Right ventricle myocardium superior (tissue), 1 donor: ENCODE measurements around the gene PKP2. TPM values are rescaled to one million over a fixed set of nuclear protein-coding genes. Genes with fewer than 3 reads are reported as not detected.

Source experiments
- ATAC-seq: fragments of 200-7000 bp; cut with Tn5 transposase; one replicate; pipeline ENCODE4 v1.9.1; 2020; ENCODE audit warnings: mild to moderate bottlenecking; ENCODE audit not compliant: poor library complexity
- DNase-seq: peaks from one replicate; pipeline ENCODE4 v3.0.0-alpha.2; 2020
- intact Hi-C: fragments of 100-400 bp; cut with DNase I; formaldehyde crosslinking; loops from one replicate; pipeline ENCODE4 v1.11.2; 2022
- long read RNA-seq: library from polyadenylated mRNA; unstranded; transcript quantifications from one replicate; pipeline ENCODE4 v2.0.0, GENCODE V29; 2021
- total RNA-seq: library from RNA; stranded (reverse); fragmentation: NEBNext Ultra II Directional; extraction: Animal tissue kit (Norgen Biotek cat#: 25700); gene quantifications from one replicate; pipeline ENCODE4 v1.2.1, GENCODE V29; 2021
- donor health status: DM: no; HTN: yes; CAD: no; lungs with severe emphysema.

The PKP2 gene
- total RNA-seq, result 400 TPM
- long read RNA-seq, full-length matches to known transcripts, result 684 of 1,104 reads
- long read RNA-seq, partial matches to known transcripts, result 339 of 1,104 reads
- long read RNA-seq, other reads (novel, unspliced or antisense), result 81 of 1,104 reads

- ATAC-seq (peak; percentile 84), DNase-seq (peak; percentile 67)
- intact Hi-C loops, result no loop called here
Measured at GRCh38 chr12:32896432-32897280, at the start of gene PKP2. Gene PKP2 (minus strand): TSS chr12:32896777. CDS start chr12:32896731, 46 bp downstream.

- intact Hi-C loops, result no loop called here
Measured at GRCh38 chr12:32944195-32944594, 47.6 kb upstream of the PKP2 start.

GRCh38 chr12:32939801-32940200 is 43.2 kb upstream of the PKP2 start:
- intact Hi-C loops, result no loop called here
- ATAC-seq (no peak), DNase-seq (no peak)

More at GRCh38 chr12:32944195-32944594, 47.6 kb upstream of the PKP2 start:
- no peak for ATAC-seq
- no peak for DNase-seq

- ATAC-seq (no peak), DNase-seq (no peak)
- intact Hi-C loops, result no loop called here
Measured at GRCh38 chr12:32926963-32927362, 30.4 kb upstream of the PKP2 start.

- ATAC-seq, result no peak
- DNase-seq, result no peak
- intact Hi-C loops, result no loop called here
Measured at GRCh38 chr12:32926356-32926755, 29.8 kb upstream of the PKP2 start.

- no peak for DNase-seq
- intact Hi-C loops, result no loop called here
- no peak for ATAC-seq
Measured at GRCh38 chr12:32922546-32923297, 26.1 kb upstream of the PKP2 start.

GRCh38 chr12:32921397-32921796 is 24.8 kb upstream of the PKP2 start:
- no peak for ATAC-seq
- intact Hi-C loops, result no loop called here
- DNase-seq, result no peak

- intact Hi-C loops, result no loop called here
- DNase-seq (no peak), ATAC-seq (no peak)
Measured at GRCh38 chr12:32920506-32921085, 24.0 kb upstream of the PKP2 start.

- no peak for DNase-seq
- intact Hi-C loops, result loop anchor here (2.0 kb wide), 1 partner anchor 162 kb away; no protein-coding TSS in a partner anchor
- ATAC-seq, result peak; percentile 88
Measured at GRCh38 chr12:32918890-32919801, 22.6 kb upstream of the PKP2 start.

- intact Hi-C loops, result no loop called here
- ATAC-seq (no peak), DNase-seq (no peak)
Measured at GRCh38 chr12:32917094-32917611, 20.6 kb upstream of the PKP2 start.

GRCh38 chr12:32907898-32908476 is 11.4 kb upstream of the PKP2 start:
- DNase-seq (no peak), ATAC-seq (no peak)
- intact Hi-C loops, result no loop called here

GRCh38 chr12:32907166-32907565 is 10.6 kb upstream of the PKP2 start:
- ATAC-seq, result no peak
- intact Hi-C loops, result no loop called here
- DNase-seq, result no peak

GRCh38 chr12:32906399-32907165 is 10.0 kb upstream of the PKP2 start:
- intact Hi-C loops, result no loop called here
- ATAC-seq, result no peak
- DNase-seq, result no peak

- intact Hi-C loops, result no loop called here
- no peak for DNase-seq
- peak; percentile 42 for ATAC-seq
Measured at GRCh38 chr12:32903763-32904162, 7.2 kb upstream of the PKP2 start.

GRCh38 chr12:32903318-32903717 is 6.7 kb upstream of the PKP2 start:
- DNase-seq (no peak), ATAC-seq (no peak)
- intact Hi-C loops, result no loop called here

GRCh38 chr12:32902287-32902997 is 5.9 kb upstream of the PKP2 start:
- ATAC-seq, result no peak
- intact Hi-C loops, result no loop called here
- DNase-seq, result no peak
